ENCODE data around the gene PHLDA2. TPM values are rescaled to one million over a fixed set of nuclear protein-coding genes. Genes with fewer than 3 reads are reported as not detected.

Gene PHLDA2
- total and polyA plus RNA-seq, 2 experiments from 2014 or later: 3.8 to 16.5 TPM

GRCh38 chr11:2915473-2915872 lies 13.7 kb downstream of the PHLDA2 start:
- H3K4me1 Mint-ChIP-seq: peaks cover 17% of the 10 kb centered on the region
- TF ChIP-seq EZH2 (IDR thresholded peaks at IDR 0.05; ENCODE audit: low read depth, unreplicated experiment): no peak
- no peak for TF ChIP-seq NANOG (IDR thresholded peaks at IDR 0.05; ENCODE audit: borderline replicate concordance)
- no peak for TF ChIP-seq CTCF (conservative IDR thresholded peaks at IDR 0.05; ENCODE audit: low read depth in 2 of 2)
- TF ChIP-seq POLR2AphosphoS5 (IDR thresholded peaks at IDR 0.05; ENCODE audit: low read depth): no peak
- no peak for TF ChIP-seq REST (IDR thresholded peaks at IDR 0.05; ENCODE audit: unreplicated experiment)
- TF ChIP-seq JUNB (IDR thresholded peaks at IDR 0.05; ENCODE audit: unreplicated experiment): no peak
- TF ChIP-seq CREB1 (CRISPR knock-in tag; IDR thresholded peaks at IDR 0.05; ENCODE audit: low read depth): no peak
- TF ChIP-seq ZNF331 (CRISPR knock-in tag; IDR thresholded peaks at IDR 0.05; ENCODE audit: low read depth): no peak
- no peak for TF ChIP-seq ZNF462 (CRISPR knock-in tag; IDR thresholded peaks at IDR 0.05)
- TF ChIP-seq ZNF114 (CRISPR knock-in tag; IDR thresholded peaks at IDR 0.05): no peak
- TF ChIP-seq STAT1 (IDR thresholded peaks at IDR 0.05; ENCODE audit: unreplicated experiment): no peak
- TF ChIP-seq EZH2phosphoT487 (IDR thresholded peaks at IDR 0.05; ENCODE audit: unreplicated experiment): no peak
- TF ChIP-seq ETS1 (IDR thresholded peaks at IDR 0.05): no peak

More at GRCh38 chr11:2915473-2915872, 13.7 kb downstream of the PHLDA2 start:
- peaks cover 13% of the 10 kb centered on the region for H3K27me3 Mint-ChIP-seq (ENCODE audit: insufficient read depth, low read depth, poor library complexity)
- DNase-seq (ENCODE audit: low spot score) (no peak), ATAC-seq (no peak)
- Histone ChIP-seq H3F3A (replicated peaks; ENCODE audit: low read depth) (no peaks in the 10 kb centered on the region), H3K4me3 (no peak overlapping the region), H3K36me3 (ENCODE audit: insufficient read depth) (no peaks in the 10 kb centered on the region), H3K27me3 (ENCODE audit: insufficient read depth) (no peaks in the 10 kb centered on the region), H3K27ac (ENCODE audit: low read depth) (no peak overlapping the region), H3K4me2 (no peak overlapping the region), H3K9me2 (ENCODE audit: insufficient read depth) (no peaks in the 10 kb centered on the region), H3K79me2 (replicated peaks; ENCODE audit: insufficient read depth) (no peaks in the 10 kb centered on the region), H3K4me1 (ENCODE audit: insufficient read depth) (no peaks in the 10 kb centered on the region), H2AFZ (no peak overlapping the region), H4K20me1 (replicated peaks; ENCODE audit: insufficient read depth) (no peaks in the 10 kb centered on the region)
- no peak overlapping the region for H3K27ac Mint-ChIP-seq
- no peak overlapping the region for H3K4me3 Mint-ChIP-seq
- no peaks in the 10 kb centered on the region for H3K9me3 Mint-ChIP-seq
- no peaks in the 10 kb centered on the region for H3K36me3 Mint-ChIP-seq (ENCODE audit: low read depth)
